Spinal cord (tissue), 10 donors: ENCODE results near the gene GFRA3. TPM values are rescaled to one million over a fixed set of nuclear protein-coding genes. Genes with fewer than 3 reads are reported as not detected.

Experiments
- DNase-seq, 6 donors: peaks; one replicate each; pipeline versions ENCODE4 v3.0.0 to v3.0.0-alpha.2; 2013 to 2015; ENCODE audit warnings: low spot score in 6 of 6, low read depth in 4 of 6
- H3K27ac ChIP-seq: one replicate; pipeline ENCODE4 v1.5.1; 2013; ENCODE audit warnings: low read depth, low read length, control low read depth
- H3K27me3 ChIP-seq: one replicate; pipeline ENCODE4 v1.6.1; 2013; ENCODE audit warnings: low read length; ENCODE audit not compliant: control insufficient read depth, insufficient read depth
- H3K36me3 ChIP-seq: one replicate; pipeline ENCODE4 v1.6.1; 2013; ENCODE audit warnings: low read length; ENCODE audit not compliant: control insufficient read depth, insufficient read depth
- H3K4me1 ChIP-seq: one replicate; pipeline ENCODE4 v1.6.1; 2013; ENCODE audit warnings: low read length; ENCODE audit not compliant: control insufficient read depth, insufficient read depth
- H3K4me3 ChIP-seq: one replicate; pipeline ENCODE4 v1.5.1; 2013; ENCODE audit warnings: low read depth, low read length, control low read depth
- H3K9me3 ChIP-seq: one replicate; pipeline ENCODE4 v1.6.1; 2013; ENCODE audit warnings: low read length; ENCODE audit not compliant: control insufficient read depth, insufficient read depth
- WGBS: methylation state at CpG from one replicate; pipeline ENCODE4 v1.1.5; 2013; ENCODE audit warnings: missing lambda C conversion rate; ENCODE audit not compliant: insufficient coverage; 5-methylcytosine and 5-hydroxymethylcytosine counted together
- polyA plus RNA-seq, 2 donors: library from polyadenylated mRNA; unstranded; fragments of 120-200 nt; gene quantifications; one replicate each; pipeline ENCODE4 v1.2.1, GENCODE V29; 2013; ENCODE audit not compliant: insufficient read length in 2 of 2
- total RNA-seq, 2 donors: library from RNA; depleted of rRNA in 1 of 2; stranded (reverse); fragments of 120-200 nt in 1 of 2; fragments of >200 nt in 1 of 2; gene quantifications; one replicate each; pipeline versions ENCODE4 v1.2.3 to v1.2.4, GENCODE V29; 2013 to 2014
- donor health status: healthy.

GFRA3 gene
- total and polyA plus RNA-seq, 4 donors: 2.8 to 13.6 (median 4.8) TPM

DNA sequence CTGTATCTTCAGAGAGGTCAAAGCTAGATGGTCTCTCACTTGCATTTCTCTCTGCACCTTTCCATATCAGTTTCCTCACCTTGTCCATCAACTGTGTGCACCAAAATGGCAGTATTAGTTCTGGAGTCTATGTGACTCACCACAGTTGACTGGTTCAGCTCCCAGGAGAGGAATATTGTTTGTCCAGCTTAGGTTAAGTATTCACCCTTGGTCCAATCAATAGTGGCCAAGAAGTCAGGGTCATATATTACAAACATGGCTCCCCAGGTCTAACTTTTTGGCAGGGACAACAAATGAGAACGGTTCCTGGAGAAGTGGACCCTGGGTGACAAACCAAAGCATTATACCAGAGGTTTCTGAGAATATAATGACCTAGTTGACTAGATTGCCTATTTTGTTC is 36.4 kb downstream of the GFRA3 start:
- DNase-seq: no peak
- Histone ChIP-seq H3K27ac (no peak overlapping the region), H3K9me3 (no peaks in the 10 kb centered on the region), H3K4me3 (no peak overlapping the region), H3K36me3 (no peaks in the 10 kb centered on the region), H3K4me1 (peaks cover 14% of the 10 kb centered on the region), H3K27me3 (peaks cover 23% of the 10 kb centered on the region)
- no CpG with 5 or more reads among the region's 1 CpG for WGBS

DNA sequence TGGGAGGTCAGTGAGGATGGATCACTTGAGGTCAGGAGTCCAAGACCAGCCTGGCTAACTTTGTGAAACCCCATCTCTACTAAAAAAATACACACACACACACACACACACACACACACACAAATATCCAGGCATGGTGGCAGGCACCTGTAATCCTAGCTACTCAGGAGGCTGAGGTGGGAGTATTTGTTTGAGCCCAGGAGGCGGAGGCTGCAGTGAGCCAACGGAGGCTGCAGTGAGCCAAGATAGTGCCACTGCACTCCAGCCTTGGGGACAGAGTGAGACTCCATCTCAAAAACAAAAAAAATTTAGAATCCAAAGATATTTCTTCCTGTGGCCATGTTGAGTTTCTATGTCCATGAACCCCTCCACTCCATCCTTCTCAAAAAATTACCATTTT is 39.8 kb downstream of the GFRA3 start:
- H3K27me3 ChIP-seq: peaks cover 7% of the 10 kb centered on the region
- H3K9me3 ChIP-seq: no peaks in the 10 kb centered on the region
- no peak overlapping the region for H3K4me3 ChIP-seq
- 80% methylated on average over 1 of the region's 2 CpGs for WGBS
- H3K36me3 ChIP-seq: no peaks in the 10 kb centered on the region
- no peaks in the 10 kb centered on the region for H3K4me1 ChIP-seq
- H3K27ac ChIP-seq: no peak overlapping the region
- DNase-seq: no peak

DNA sequence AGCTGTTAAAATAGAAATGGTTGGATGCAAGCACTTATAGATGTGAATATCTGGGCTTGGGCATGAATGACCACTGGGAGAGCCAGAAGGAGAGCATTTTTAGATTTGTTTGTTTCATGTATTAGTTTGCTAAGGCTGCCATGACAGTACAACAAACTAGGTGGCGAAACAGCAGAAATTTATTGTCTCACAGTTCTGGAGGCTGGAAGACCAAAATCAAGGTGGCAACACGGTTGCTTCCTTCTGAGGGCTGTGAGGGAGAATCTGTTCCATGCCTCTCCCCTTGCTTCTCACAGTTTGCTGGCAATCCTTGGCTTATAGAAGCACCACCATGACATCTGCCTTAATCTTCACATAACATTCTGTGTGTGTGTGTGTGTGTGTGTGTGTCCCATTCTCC is 41.1 kb downstream of the GFRA3 start:
- whole genome bisulfite sequencing: 80% methylated on average over 2 of the region's 2 CpGs

DNA sequence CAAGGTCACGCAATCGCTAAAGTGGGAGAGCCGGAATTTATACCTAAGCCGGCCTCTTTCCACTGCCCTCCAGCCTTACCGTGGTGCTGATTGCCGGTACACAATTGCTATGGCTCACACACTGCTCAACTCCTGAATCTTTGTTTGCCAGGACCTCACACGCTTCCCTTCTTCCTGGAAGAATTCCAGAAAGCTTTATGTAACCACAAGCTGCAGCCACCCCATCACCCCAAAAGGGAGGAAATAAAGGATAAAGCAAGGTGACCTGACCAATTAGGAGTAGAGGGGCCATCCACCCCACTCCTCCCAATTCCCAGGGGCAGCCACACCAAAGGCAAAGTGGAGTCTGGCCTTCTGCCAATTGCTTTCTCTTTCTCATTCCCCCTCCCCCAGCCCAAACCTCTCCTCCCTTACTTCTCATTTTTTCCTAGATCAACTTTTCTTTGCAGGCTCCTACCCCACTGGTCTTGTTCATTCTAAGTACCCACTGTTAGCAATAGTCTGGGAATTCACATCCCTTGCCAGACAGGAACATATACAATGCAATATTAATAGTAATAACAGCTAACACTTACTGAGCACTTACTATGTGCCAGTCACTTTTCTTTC is 43.3 kb downstream of the GFRA3 start:
- H3K36me3 ChIP-seq: no peaks in the 10 kb centered on the region
- H3K27ac ChIP-seq: no peak overlapping the region
- DNase-seq: no peak
- H3K4me3 ChIP-seq: no peak overlapping the region
- 70% methylated on average over 6 of the region's 7 CpGs for WGBS
- peaks cover 2% of the 10 kb centered on the region for H3K27me3 ChIP-seq
- no peaks in the 10 kb centered on the region for H3K4me1 ChIP-seq
- no peaks in the 10 kb centered on the region for H3K9me3 ChIP-seq

More for the DNA sequence above, 41.1 kb downstream of the GFRA3 start:
- H3K36me3 ChIP-seq: no peaks in the 10 kb centered on the region
- H3K27ac ChIP-seq: no peak overlapping the region
- DNase-seq: no peak
- H3K9me3 ChIP-seq: no peaks in the 10 kb centered on the region
- H3K27me3 ChIP-seq: peaks cover 2% of the 10 kb centered on the region
- no peaks in the 10 kb centered on the region for H3K4me1 ChIP-seq
- no peak overlapping the region for H3K4me3 ChIP-seq

DNA sequence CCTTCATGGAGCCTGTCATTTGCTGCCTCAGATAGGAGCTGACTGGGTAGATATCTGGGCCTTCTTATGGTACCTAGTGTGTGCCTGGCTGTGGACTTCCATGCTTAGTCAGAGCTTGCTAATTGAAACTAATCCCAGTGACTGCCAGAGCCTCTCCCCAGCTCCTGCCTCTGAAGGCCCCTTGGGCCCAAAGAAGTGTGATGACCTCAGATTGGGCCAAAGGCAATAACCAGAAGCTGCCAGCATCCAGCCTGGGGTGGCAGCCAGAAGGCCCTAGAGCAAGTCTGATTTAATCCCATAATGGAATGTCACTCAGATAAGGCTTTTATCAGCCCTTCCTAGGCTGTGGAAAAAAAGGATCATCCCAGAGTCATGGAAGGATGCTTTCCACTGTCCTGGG is 44.2 kb downstream of the GFRA3 start:
- Histone ChIP-seq H3K27me3 (peaks cover 2% of the 10 kb centered on the region), H3K36me3 (no peaks in the 10 kb centered on the region), H3K4me3 (no peak overlapping the region), H3K27ac (no peak overlapping the region), H3K4me1 (no peaks in the 10 kb centered on the region), H3K9me3 (no peaks in the 10 kb centered on the region)
- no peak for DNase-seq

DNA sequence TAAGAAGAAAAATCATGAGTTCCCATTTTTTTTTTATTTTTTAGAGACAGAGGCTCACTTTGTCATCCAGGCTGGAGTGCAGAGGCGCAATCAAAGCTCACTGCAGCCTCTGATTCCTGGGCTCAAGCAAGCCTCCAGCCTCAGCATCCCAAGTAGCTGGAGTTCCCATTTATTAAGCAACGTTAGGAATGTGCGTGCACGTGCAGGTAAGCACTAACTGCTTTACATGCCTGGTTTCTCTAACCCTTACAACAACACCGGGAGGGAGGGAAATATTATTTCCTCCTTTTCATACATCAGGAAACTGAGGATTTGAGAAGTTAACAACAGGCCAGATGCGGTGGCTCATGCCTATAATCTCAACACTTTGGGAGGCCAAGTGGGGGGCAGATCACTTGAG is 45.0 kb downstream of the GFRA3 start:
- no peaks in the 10 kb centered on the region for H3K4me1 ChIP-seq
- 83% methylated on average over 3 of the region's 6 CpGs for WGBS

DNA sequence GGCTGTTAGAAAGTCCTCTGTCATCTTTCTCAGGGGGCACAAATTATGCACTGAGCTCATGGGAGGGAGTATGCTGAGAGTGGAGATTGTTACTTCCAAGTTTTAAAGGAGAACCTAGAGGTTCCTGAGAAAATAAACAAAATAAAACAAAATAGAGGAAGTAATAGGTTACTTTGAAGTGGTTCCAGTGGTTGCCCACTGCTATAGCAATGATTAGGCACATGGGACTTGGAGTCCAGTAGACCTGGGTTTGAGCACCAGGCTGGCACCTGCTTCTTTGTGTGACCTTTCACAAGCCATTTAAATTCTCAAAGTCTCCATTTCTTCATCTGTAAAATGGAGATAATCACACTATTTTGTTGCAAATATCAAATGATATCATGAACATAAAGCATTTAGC is 47.5 kb downstream of the GFRA3 start:
- Histone ChIP-seq H3K27ac (no peak overlapping the region), H3K9me3 (no peaks in the 10 kb centered on the region), H3K36me3 (no peaks in the 10 kb centered on the region), H3K4me3 (no peak overlapping the region), H3K4me1 (peaks cover 3% of the 10 kb centered on the region), H3K27me3 (peaks cover 2% of the 10 kb centered on the region)
- DNase-seq: no peak

More for the DNA sequence above, 45.0 kb downstream of the GFRA3 start:
- peaks cover 2% of the 10 kb centered on the region for H3K27me3 ChIP-seq
- H3K9me3 ChIP-seq: no peaks in the 10 kb centered on the region
- no peak overlapping the region for H3K4me3 ChIP-seq
- H3K36me3 ChIP-seq: no peaks in the 10 kb centered on the region
- no peak for DNase-seq
- H3K27ac ChIP-seq: no peak overlapping the region

DNA sequence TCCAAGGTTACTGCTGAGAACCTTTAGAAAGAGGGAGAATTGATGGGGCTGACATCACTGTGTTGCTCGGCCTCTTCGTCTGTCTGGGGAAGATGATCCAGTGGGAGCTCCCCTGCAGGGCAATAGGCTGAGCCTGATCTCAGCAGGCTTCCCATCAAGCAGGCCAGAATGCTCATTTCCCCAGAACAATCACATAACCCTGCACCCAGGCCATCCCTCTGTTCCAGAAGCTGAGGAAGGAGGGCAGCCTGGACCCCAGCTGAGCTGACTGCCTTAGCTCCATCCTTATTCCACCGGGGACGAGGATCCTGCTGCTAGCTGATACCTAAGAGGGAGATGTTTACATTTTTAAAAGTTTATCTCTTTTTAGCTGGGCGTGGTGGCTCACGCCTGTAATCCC is 49.7 kb downstream of the GFRA3 start:
- no peak for DNase-seq
- WGBS: 62% methylated on average over 2 of the region's 6 CpGs
- H3K9me3 ChIP-seq: no peaks in the 10 kb centered on the region
- H3K27ac ChIP-seq: no peak overlapping the region
- H3K4me1 ChIP-seq: peaks cover 3% of the 10 kb centered on the region
- no peaks in the 10 kb centered on the region for H3K27me3 ChIP-seq
- no peaks in the 10 kb centered on the region for H3K36me3 ChIP-seq
- H3K4me3 ChIP-seq: no peak overlapping the region

DNA sequence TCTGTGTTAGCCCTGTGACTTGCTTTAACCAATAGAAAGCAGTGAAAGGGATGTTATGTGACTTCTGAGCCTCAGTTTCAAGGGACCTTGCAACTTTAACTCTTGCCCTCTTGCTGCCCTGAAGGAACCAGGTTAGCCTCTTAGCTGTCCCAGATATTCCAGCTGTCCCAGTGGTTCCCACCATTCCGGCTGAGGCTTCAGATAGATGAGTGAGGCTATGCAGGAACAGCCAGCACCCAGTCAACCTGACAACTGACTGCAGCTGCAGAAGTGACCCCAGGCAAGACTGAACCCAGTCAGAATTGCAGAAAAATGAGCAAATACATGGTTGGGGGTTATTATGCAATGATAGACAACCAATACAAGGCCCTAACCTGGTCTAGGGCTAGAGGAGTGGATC is 50.9 kb downstream of the GFRA3 start:
- WGBS: 91% methylated on average over 1 of the region's 1 CpG
- Histone ChIP-seq H3K27me3 (no peaks in the 10 kb centered on the region), H3K4me1 (peaks cover 3% of the 10 kb centered on the region), H3K36me3 (no peaks in the 10 kb centered on the region), H3K9me3 (no peaks in the 10 kb centered on the region), H3K4me3 (no peak overlapping the region), H3K27ac (no peak overlapping the region)
- no peak for DNase-seq

DNA sequence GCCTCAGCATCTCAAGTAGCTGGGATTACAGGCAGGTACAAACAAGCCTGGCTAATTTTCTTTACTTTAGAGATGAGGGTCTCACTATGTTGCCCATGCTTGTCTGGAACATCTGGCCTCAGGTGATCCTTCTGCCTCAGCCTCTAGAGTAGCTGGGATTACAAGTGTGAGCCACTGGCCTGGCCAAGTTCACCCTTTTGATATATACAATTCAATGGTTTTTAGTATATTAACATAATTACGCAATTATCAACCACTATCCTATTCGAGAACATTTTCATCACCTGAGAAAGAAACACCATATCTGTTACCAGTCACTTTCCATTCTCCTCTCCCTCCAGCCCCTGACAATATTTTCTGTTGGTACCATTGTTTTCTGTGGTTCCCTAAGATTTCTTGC is 57.6 kb downstream of the GFRA3 start:
- no peak overlapping the region for H3K4me3 ChIP-seq
- peaks cover 2% of the 10 kb centered on the region for H3K36me3 ChIP-seq
- no peaks in the 10 kb centered on the region for H3K27me3 ChIP-seq
- H3K9me3 ChIP-seq: no peaks in the 10 kb centered on the region
- peaks cover 12% of the 10 kb centered on the region for H3K4me1 ChIP-seq
- DNase-seq: no peak
- H3K27ac ChIP-seq: no peak overlapping the region
- WGBS: no CpG with 5 or more reads among the region's 2 CpGs
